Rectal smooth muscle tissue (tissue), 1 donor: ENCODE measurements around the gene TLCD5.

Experiments
- H3K27ac ChIP-seq: one replicate; pipeline ENCODE4 v1.7.0; 2013; ENCODE audit warnings: low read depth, low read length, inconsistent platforms
- H3K27me3 ChIP-seq: one replicate; pipeline ENCODE4 v1.7.0; 2013; ENCODE audit warnings: low read length; ENCODE audit not compliant: control insufficient read depth, insufficient read depth
- H3K36me3 ChIP-seq: one replicate; pipeline ENCODE4 v1.7.0; 2013; ENCODE audit warnings: low read length; ENCODE audit not compliant: control insufficient read depth, insufficient read depth
- H3K4me1 ChIP-seq: one replicate; pipeline ENCODE4 v1.7.0; 2013; ENCODE audit warnings: low read length; ENCODE audit not compliant: control insufficient read depth, insufficient read depth
- H3K4me3 ChIP-seq: one replicate; pipeline ENCODE4 v1.7.0; 2013; ENCODE audit warnings: low read length
- H3K9ac ChIP-seq: one replicate; pipeline ENCODE4 v1.7.0; 2013; ENCODE audit warnings: low read length

The TLCD5 gene

DNA sequence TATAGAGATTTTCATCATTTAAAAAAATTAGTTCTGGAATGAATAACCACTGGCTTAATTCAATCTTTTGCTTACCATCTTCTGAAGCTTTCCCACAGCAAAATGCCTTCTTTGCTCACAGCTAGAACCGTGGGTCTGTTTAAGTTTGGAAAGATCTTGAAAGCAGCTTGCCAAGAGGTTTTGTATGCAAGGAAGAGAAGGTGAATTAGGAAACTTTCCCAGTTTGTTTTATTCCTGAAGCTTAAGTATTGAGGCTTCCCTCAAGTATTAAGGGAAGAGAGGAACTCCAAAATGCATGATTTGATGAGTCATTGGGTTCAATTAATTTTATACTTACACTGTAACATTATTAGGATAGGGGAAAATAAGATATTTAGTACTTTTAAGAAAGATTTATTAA lies 9.2 kb downstream of the TLCD5 start:
- Histone ChIP-seq H3K4me1 (peaks cover 7% of the 10 kb centered on the region), H3K27ac (no peak overlapping the region), H3K9ac (no peak overlapping the region), H3K4me3 (no peak overlapping the region), H3K27me3 (no peaks in the 10 kb centered on the region), H3K36me3 (no peaks in the 10 kb centered on the region)

DNA sequence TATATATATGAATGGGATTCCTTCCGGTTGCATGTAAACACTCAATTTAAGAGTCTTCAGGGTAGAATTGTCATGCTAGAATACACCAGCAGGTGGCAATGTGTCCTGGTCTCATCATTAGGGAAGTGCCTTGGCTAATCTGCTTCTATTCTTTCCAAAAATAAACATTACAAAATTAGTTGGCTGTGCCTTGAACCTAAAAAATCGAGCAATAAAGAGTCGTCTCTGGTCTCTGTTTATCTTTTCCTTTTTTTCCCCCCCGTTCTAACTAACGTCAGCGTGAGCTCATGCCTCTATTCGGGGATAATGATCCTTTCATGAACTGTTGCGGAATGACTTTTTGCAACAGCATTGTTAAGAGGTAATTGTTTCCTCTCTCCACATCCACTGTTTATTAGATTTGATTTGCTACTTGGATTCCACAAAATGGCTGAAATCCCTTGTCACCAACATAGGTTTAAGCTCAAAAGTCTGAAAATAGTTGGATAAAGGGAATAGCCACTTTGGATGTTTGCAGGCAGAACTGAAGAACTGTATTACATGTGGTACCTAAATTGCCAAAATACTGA lies 9.9 kb downstream of the TLCD5 start:
- Histone ChIP-seq H3K4me3 (peak overlapping the region; percentile 99), H3K9ac (no peak overlapping the region)

DNA sequence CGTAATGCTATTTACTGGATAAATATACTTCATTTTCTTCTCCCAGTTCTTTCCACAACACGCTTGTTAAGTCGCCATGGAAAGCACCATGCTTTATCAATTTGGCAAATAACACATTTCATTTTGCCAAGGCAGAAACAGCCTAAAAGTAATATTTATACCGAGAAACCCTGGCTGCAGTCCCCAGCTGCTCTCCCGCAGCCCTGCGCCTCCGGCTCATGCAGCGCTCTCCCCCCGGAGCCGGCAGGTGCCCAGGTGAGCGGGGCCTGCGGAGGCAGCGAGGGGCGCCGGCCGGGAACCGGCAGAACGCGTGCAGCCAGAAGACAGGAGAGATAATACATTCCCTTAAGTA lies 10.4 kb downstream of the TLCD5 start:
- Histone ChIP-seq H3K4me1 (peaks cover 9% of the 10 kb centered on the region), H3K27me3 (no peaks in the 10 kb centered on the region), H3K36me3 (no peaks in the 10 kb centered on the region), H3K27ac (peak overlapping the region; percentile 94), H3K9ac (peak overlapping the region; percentile 45), H3K4me3 (peak overlapping the region; percentile 99)

More for the DNA sequence above, 9.9 kb downstream of the TLCD5 start:
- no peaks in the 10 kb centered on the region for H3K36me3 ChIP-seq
- peaks cover 7% of the 10 kb centered on the region for H3K4me1 ChIP-seq
- peak overlapping the region; percentile 94 for H3K27ac ChIP-seq
- no peaks in the 10 kb centered on the region for H3K27me3 ChIP-seq

GRCh38 chr11:120335908-120336640 lies 11.0 kb downstream of the TLCD5 start, which contains the start of gene ARHGEF12:
Gene ARHGEF12 (plus strand): TSS chr11:120336413. CDS start chr11:120337244, 831 bp downstream.
- Histone ChIP-seq H3K4me1 (peaks cover 9% of the 10 kb centered on the region), H3K27ac (peak within 1 kb of the TSS; percentile 94), H3K9ac (peak within 1 kb of the TSS; percentile 92), H3K27me3 (no peaks in the 10 kb centered on the region), H3K36me3 (no peaks in the 10 kb centered on the region), H3K4me3 (peak within 1 kb of the TSS; percentile 99)

GRCh38 chr11:120336641-120337354 lies 11.7 kb downstream of the TLCD5 start:
- H3K9ac ChIP-seq: peak overlapping the region; percentile 92
- peak overlapping the region; percentile 99 for H3K4me3 ChIP-seq
- H3K4me1 ChIP-seq: peaks cover 9% of the 10 kb centered on the region
- peak overlapping the region; percentile 94 for H3K27ac ChIP-seq
- no peaks in the 10 kb centered on the region for H3K27me3 ChIP-seq
- H3K36me3 ChIP-seq: no peaks in the 10 kb centered on the region

GRCh38 chr11:120337355-120338106 lies 12.4 kb downstream of the TLCD5 start:
- H3K27me3 ChIP-seq: no peaks in the 10 kb centered on the region

DNA sequence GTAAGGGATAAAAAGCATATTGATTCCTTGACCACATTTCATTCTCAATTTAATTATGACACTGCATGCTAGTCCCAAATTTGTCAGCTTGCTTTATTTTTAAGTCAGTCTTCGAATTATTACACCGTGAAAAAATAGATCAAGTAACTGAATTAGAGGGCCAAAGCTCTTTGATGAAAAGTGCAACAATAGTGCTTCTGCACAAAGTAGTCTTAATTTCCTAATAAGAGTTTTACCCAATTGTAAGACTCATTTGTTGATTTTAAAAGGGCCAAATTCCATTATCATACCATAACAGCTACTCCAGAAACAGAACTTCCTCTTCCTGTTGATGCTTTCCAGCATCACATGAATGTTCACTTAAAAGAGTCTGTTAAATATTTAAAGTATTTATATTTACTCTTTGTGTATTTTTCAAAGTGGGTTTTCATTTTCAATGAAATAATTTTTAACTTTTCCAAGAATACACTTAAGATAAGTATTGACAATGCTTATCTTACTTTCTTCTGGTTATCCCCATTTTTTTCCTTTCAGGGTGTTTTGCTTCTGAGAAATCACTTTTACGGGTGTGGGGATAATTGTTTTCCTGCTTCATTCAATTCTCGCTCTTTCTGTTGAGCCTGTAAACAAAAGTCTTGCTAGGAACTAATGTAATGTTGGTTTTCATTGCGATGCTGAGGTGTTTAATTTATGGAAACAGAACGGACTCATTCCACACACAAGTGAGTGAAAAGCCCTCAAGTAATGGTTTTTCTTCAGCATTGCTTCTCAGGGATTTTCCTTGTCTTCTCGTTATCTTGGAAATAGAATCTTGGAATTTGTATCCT lies 13.2 kb downstream of the TLCD5 start:
- H3K4me1 ChIP-seq: peaks cover 9% of the 10 kb centered on the region
- H3K9ac ChIP-seq: no peak overlapping the region
- H3K27me3 ChIP-seq: no peaks in the 10 kb centered on the region
- peak overlapping the region; percentile 99 for H3K4me3 ChIP-seq
- peak overlapping the region; percentile 94 for H3K27ac ChIP-seq
- H3K36me3 ChIP-seq: no peaks in the 10 kb centered on the region

More at GRCh38 chr11:120337355-120338106, 12.4 kb downstream of the TLCD5 start:
- peaks cover 9% of the 10 kb centered on the region for H3K4me1 ChIP-seq
- peak overlapping the region; percentile 92 for H3K9ac ChIP-seq
- H3K36me3 ChIP-seq: no peaks in the 10 kb centered on the region
- H3K27ac ChIP-seq: peak overlapping the region; percentile 94
- peak overlapping the region; percentile 99 for H3K4me3 ChIP-seq

GRCh38 chr11:120339394-120339890 lies 14.3 kb downstream of the TLCD5 start:
- no peak overlapping the region for H3K9ac ChIP-seq
- H3K4me1 ChIP-seq: peaks cover 12% of the 10 kb centered on the region
- H3K27ac ChIP-seq: no peak overlapping the region

GRCh38 chr11:120340529-120340928 lies 15.4 kb downstream of the TLCD5 start:
- no peak overlapping the region for H3K9ac ChIP-seq
- H3K27ac ChIP-seq: peak overlapping the region; percentile 51
- no peaks in the 10 kb centered on the region for H3K27me3 ChIP-seq
- no peaks in the 10 kb centered on the region for H3K36me3 ChIP-seq
- no peak overlapping the region for H3K4me3 ChIP-seq
- H3K4me1 ChIP-seq: peaks cover 12% of the 10 kb centered on the region

More at GRCh38 chr11:120339394-120339890, 14.3 kb downstream of the TLCD5 start:
- Histone ChIP-seq H3K36me3 (no peaks in the 10 kb centered on the region), H3K27me3 (no peaks in the 10 kb centered on the region), H3K4me3 (peak overlapping the region; percentile 46)

DNA sequence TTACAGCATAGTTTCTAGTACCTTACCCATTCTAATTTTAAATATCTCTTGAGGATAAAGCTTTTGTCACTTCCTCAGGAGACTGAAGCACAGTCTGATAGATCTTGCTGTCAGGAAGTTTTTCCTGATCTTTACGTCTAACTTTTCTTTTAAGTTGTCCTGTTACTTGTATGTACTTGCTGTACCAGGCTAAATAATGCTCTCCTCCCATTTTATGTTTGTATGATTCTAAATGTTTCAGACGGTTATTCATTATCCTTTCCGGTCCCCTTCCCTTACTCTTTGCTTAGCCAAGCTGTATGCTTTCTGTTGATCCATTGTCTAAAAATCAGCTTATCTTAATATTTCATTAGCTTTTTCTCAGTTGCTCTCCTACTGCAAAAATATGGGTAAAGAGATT lies 17.1 kb downstream of the TLCD5 start:
- no peaks in the 10 kb centered on the region for H3K27me3 ChIP-seq
- no peak overlapping the region for H3K4me3 ChIP-seq
- peaks cover 21% of the 10 kb centered on the region for H3K4me1 ChIP-seq
- H3K27ac ChIP-seq: no peak overlapping the region
- H3K36me3 ChIP-seq: no peaks in the 10 kb centered on the region
- no peak overlapping the region for H3K9ac ChIP-seq

- Histone ChIP-seq H3K4me3 (no peak overlapping the region), H3K36me3 (no peaks in the 10 kb centered on the region), H3K27me3 (no peaks in the 10 kb centered on the region), H3K4me1 (peaks cover 23% of the 10 kb centered on the region), H3K27ac (no peak overlapping the region), H3K9ac (no peak overlapping the region)
These were observed 17.6 kb downstream of the TLCD5 start for GRCh38 chr11:120342678-120343077.
